Activated CD4-positive, alpha-beta T cell treated with anti-CD3 and anti-CD28 coated beads, Interleukin-2, Interleukin-4, amounts not matched to agents 100 ng/mL and 50 ng/mL, durations not matched to agents 16 hours and 8 hours (primary cell): ENCODE measurements around the gene ADAM21.
"Not testable (repeated sequence)": the region's sequence is repeated elsewhere in the genome, so short reads cannot be mapped to it uniquely, and the experiment has no call there.

Experiments
- DNase-seq: peaks from one replicate; pipeline ENCODE4 v3.0.0-alpha.2; 2020; ENCODE audit warnings: low spot score

The ADAM21 gene

GRCh38 chr14:70477356-70478105, 25.6 kb downstream of the ADAM21 start:
- DNase-seq: not testable (repeated sequence)

GRCh38 chr14:70489579-70490200, 37.7 kb downstream of the ADAM21 start:
- no peak for DNase-seq

DNA sequence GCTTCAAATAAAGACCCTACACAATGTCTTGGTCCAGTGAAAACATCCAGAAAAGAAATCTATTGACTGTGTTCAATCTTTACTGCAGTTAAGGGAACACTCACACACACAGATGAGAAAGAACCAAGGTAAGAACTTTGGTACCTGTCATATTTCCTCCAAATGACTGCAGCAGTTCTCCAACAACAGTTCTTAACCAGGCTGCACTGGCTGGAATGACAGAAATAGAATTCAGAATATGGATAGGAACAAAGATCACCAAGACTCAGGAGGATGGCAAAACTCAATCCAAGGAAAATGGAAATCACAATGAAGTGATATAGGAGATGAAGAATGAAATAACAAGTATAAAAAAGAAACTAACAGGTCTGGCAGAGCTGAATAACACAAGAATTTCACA, 46.2 kb downstream of the ADAM21 start:
- DNase-seq: no peak
